GM19023 (cell line): ENCODE data around the gene RING1.

ENCODE experiments used
- ATAC-seq: cut with Tn5 transposase; IDR thresholded peaks from one replicate; pipeline ENCODE4 v1.9.1; 2021; ENCODE audit warnings: mild to moderate bottlenecking, moderate library complexity; ENCODE audit not compliant: unreplicated experiment

RING1 gene

GRCh38 chr6:33171880-33172687 is 36.2 kb upstream of the RING1 start:
- ATAC-seq = no peak

- no peak for ATAC-seq
Observed at GRCh38 chr6:33172688-33173534, 35.4 kb upstream of the RING1 start.

GRCh38 chr6:33173535-33174180 is 34.6 kb upstream of the RING1 start:
- ATAC-seq = no peak

GRCh38 chr6:33174784-33175183 is 33.5 kb upstream of the RING1 start:
- no peak for ATAC-seq

GRCh38 chr6:33175436-33176069 is 32.7 kb upstream of the RING1 start:
- no peak for ATAC-seq

- no peak for ATAC-seq
Observed at GRCh38 chr6:33176906-33177305, 31.4 kb upstream of the RING1 start.

- no peak for ATAC-seq
Observed at GRCh38 chr6:33177552-33178446, 30.5 kb upstream of the RING1 start.

GRCh38 chr6:33178755-33179475 is 29.4 kb upstream of the RING1 start:
- no peak for ATAC-seq

- no peak for ATAC-seq
Observed at GRCh38 chr6:33181141-33181540, 27.2 kb upstream of the RING1 start.

- no peak for ATAC-seq
Observed at GRCh38 chr6:33183071-33183683, 25.1 kb upstream of the RING1 start.

GRCh38 chr6:33185190-33185589 is 23.1 kb upstream of the RING1 start:
- no peak for ATAC-seq

GRCh38 chr6:33185654-33186187 is 22.6 kb upstream of the RING1 start:
- ATAC-seq = no peak

GRCh38 chr6:33187809-33188208 is 20.5 kb upstream of the RING1 start:
- ATAC-seq = no peak

GRCh38 chr6:33189164-33189563 is 19.1 kb upstream of the RING1 start:
- no peak for ATAC-seq

GRCh38 chr6:33189625-33190448 is 18.5 kb upstream of the RING1 start:
- no peak for ATAC-seq

GRCh38 chr6:33190504-33191107 is 17.7 kb upstream of the RING1 start:
- ATAC-seq = no peak

GRCh38 chr6:33191383-33192104 is 16.8 kb upstream of the RING1 start:
- ATAC-seq = no peak
